GM19324 (cell line): ENCODE data around the gene SP2.

Experiments
- ATAC-seq: cut with Tn5 transposase; IDR thresholded peaks from one replicate; pipeline ENCODE4 v1.9.1; 2021; ENCODE audit warnings: mild to moderate bottlenecking, moderate library complexity; ENCODE audit not compliant: unreplicated experiment, low FRiP score

SP2 gene

GRCh38 chr17:47946516-47946915 lies 50.5 kb downstream of the SP2 start:
- ATAC-seq, result no peak

- no peak for ATAC-seq
These were observed 50.9 kb downstream of the SP2 start for GRCh38 chr17:47946929-47947397.

- ATAC-seq, result no peak
These were observed 52.7 kb downstream of the SP2 start for GRCh38 chr17:47948706-47949196.

GRCh38 chr17:47949197-47949759 lies 53.2 kb downstream of the SP2 start:
- ATAC-seq, result no peak

GRCh38 chr17:47949946-47950345 lies 53.9 kb downstream of the SP2 start:
- no peak for ATAC-seq

DNA sequence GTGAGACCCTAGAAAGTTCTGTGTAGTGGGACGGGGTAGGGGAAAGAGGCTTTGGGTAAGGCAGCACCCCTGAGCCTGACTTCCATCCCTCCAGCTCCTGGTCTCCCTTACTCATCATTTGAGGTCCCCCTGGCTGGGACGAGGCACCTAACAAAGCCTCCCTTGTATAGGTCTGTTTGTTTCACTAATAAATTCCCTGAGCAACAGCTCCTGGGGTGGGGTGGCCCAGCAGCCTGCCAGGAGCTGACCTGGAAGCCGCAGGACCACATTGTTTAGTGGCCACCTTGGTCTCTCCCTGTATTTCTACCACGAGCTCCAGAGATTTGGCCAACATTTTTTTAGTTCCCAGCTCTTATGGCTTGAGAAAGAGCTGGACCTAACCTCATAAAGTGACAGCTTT lies 54.4 kb downstream of the SP2 start:
- ATAC-seq, result no peak

DNA sequence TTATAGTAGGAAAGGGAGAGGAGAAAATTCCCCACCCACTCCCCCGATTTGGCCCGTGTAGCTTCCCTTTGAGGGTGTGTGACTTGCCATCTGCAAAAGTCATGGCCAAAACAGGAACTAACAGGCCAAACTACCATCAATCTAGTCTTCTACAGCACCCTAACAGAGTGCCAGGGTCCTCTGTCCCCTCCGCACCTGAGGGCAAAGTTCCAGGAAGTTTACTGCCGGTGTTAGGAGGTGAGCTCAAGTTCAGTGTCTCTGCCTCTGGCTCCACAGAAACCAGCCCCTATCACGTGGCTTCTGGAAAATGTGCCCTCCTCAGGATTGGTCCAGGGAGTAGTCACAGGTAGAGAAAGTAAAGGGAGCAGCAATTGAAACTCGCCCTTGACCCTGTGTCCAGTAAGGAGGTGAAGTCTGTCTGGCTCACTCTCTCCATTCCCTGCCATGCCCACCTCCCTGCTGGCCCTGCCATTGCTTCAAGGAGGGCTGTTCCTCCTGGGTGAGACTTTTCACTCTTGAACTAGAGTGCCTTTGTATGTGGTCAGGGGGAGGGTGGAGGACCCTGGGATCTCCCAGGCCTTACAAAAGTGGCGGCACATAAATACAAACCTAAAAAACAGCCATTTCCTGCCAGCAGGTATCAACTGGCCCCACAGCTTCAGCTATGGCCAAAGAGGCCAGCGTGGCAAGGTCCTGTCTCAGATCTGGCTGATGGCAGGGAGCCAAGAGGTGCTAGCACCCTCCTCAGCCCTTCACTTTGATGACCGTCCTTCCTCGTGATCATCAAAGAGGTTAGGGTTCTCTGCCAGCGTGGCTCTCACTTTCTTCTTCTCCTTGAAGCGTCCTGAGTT lies 56.4 kb downstream of the SP2 start:
- ATAC-seq, result no peak

DNA sequence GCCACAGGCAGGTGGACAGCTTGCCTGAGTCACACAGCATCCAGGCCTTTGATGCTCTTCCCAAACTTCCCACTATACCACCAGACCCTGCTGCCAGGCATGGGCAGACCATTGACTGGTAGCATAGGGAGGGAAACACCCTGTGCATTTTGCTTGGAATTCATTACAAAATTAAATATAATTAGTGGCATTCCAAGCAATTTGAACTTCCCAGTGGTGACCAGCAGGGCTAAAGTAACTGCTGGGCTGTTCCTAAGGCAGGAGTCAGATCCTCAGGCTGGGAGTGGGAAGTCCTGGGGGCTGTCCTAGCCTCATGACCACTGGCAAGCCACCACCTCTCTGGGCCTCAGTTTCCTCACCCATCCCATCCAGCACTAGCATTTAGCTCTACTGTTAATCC lies 57.9 kb downstream of the SP2 start:
- ATAC-seq, result no peak

DNA sequence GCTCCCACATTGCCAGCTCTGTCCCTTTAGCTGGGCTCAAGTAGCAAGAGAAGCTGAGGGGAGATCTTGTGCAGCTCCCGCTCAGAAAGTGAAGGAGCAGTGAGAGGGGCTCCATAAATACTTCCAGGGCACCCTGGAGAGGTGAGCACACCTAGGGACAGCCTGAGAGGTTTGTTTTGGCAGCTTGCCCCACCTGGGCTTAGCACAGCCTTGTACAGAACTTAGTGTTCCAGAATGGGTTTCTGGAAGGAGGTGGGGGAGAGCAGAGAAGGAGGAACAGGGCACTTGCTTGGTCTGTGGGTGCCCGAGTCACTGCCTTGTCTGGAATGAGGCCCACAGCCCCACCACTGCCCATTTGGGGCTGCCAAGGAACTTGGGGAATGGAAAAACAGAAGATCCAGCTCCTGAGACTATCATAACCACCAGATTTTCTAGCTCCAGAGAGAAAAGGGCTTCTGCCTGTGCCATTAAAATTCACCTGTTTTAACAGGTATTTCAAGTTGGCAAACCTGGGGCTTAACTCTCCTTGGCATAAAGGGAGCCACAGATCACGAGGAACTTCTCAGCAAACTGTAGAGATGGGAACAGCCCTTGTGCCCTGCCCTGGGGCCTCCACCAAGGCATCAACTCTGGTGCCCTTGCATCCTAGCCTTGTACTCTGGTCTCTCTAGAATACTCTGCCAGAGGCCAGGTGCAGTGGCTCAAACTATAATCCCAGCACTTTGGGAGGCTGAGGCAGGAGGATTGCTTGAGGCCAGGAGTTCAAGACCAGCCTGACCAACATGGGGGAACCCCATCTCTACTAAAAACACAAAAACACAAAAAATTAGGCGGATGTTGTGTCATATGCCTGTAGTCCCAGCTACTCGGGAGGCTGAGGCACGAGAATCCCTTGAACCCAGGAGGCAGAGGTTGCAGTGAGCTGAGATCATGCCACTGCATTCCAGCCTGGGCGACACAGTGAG lies 59.7 kb downstream of the SP2 start:
- ATAC-seq, result no peak

DNA sequence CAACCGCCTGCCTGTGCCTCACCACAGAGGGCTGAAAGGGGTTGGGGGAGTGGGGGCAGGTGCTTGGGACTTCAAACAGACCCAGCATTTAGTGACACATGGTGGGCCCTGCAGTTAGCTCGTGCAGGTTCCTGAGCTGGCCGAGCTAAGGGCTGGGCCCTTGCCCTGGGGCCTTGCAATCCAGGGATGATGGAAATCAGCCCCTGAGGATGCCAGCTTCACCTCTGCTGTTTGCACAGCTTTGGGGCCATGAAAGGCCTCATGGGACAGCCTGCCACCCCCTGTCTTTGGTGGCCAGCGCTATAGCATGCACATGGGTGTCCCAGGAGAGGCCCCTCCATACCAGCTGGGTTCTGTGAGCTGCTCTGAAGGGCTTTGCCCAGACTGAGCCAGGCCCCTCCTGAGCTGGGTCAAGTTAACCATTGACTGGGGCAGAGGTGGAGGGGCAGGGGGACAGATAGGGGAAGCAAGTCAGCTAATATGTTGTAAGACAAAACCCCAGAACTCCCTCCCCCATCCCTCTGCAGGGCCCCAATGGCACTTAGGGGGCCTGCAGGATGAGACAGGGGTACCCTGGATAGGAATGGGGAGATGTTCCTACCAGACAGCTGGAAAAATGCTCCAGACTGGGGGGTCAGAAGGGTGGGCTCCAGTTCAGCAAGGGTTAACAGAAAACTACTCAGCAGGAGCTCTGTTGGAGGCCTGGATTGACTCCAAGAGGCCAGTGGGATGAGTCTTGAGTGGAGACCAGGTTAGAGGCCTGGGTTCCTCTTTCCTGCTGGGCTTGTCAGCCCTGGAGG lies 61.0 kb downstream of the SP2 start:
- ATAC-seq, result no peak

DNA sequence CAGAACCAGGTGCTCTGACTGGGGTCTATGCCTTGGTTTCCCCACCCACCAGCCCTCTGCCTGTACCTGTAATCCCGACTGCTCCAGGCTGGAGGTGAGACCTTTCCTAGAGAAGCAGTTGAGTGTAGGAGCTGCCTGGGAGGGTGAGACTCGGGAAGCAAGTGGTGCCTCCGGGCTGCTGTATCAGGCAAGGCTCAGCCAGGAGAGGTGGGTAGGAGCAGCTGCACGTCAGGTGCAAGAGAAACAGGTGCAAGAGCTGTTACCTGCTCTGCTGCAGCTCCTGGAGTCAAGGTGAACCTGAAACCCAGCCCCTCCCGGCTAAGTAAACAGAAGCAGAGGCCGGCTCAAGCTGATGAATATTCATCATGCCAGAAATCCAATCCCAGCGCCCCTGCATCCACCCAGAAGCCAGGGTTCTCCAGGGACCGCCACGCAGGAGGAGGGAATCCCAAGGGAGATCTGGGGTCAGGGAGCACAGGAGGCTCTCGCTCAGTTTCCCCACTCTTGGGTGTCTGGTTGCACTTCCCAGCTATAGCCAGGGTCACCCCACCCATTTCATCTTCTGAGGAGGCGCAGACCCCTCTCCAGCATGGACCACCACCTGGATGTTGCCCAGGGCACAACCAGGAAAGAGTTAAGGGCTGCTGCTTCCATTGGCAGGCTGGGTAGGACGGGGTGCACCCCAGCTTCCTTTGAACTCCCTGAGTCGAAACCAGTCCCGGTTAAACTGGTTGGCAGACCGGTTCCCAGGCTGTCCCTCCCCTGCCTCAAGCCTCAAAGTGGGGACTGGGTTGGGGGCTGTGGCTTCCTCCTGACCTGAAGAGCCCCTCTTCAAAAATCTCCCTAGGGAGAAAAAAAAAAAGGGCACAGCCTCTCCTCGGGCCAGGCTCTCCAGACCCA lies 61.8 kb downstream of the SP2 start, which contains the start of gene PRR15L:
Gene PRR15L (minus strand): TSS at position 293 of the 900 bp plus-strand sequence. CDS start 4,649 bp downstream, outside the sequence.
- no peak for ATAC-seq

DNA sequence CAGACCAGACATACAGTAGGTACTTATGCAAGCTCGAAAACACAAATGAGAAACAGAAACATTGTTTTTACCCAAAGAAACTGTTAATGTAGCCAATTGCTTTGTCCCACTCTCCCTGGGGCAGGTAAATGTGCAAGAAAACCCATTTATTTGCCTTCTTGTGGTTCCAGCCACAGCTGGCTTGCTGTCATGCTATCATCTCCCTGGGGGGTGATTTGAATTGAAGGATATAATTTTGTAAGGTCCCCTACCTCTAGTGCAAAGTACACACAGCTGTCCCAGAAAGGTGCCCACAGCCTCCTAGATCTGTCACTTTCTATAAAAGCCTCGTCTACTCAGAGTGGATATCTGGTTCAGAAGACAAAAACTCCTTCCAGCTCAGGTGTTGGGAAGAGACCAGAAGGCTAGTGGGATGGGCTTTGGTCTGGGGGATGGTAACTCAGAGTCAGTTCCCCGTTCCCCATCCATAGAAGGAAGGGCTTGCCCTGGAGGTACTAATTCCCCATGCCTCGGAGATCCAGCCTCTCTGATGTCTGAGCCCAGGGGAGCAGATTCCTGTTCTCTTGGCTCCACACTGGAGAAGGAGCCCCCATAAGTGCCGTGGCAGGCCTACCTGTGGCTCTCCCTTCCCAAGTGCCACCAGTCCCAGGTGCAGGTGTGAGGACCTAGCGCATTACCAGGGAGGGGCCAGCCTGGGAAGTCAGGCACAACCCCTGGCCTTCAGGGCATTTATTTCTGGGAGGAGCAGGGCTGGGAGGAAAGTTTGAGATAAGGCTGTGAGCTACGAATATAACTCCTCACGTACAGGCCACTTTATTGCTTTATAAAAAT lies 64.0 kb downstream of the SP2 start:
- no peak for ATAC-seq

- no peak for ATAC-seq
These were observed 65.4 kb downstream of the SP2 start for GRCh38 chr17:47961406-47961805.

DNA sequence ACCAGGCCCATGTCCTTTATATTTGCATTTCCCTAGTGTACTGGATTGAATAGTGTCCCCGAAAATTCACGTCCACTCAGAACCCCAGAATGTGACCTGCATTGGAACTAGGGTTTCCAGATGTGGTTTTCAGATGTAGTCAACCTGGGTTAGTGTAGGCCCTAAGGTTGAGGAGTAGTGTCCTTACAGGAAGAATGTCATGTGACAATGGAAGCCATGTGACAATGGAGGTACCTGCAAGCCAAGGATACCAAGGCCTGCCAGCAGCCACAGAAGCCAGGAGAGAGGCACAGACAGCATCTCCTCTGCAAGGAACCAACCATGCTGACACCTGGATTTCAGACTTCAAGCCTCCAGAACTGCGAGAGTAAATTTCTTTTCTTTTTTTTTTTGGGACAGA lies 66.9 kb downstream of the SP2 start:
- no peak for ATAC-seq

GRCh38 chr17:47964856-47965255 lies 68.8 kb downstream of the SP2 start:
- ATAC-seq, result no peak

GRCh38 chr17:47966079-47966519 lies 70.1 kb downstream of the SP2 start:
- no peak for ATAC-seq

- ATAC-seq, result no peak
These were observed 71.7 kb downstream of the SP2 start for GRCh38 chr17:47967607-47968252.
